HFFc6 (cell line): ENCODE measurements around the gene CAPNS2. TPM values are rescaled to one million over a fixed set of nuclear protein-coding genes. Genes with fewer than 3 reads are reported as not detected.

ENCODE experiments used
- DNase-seq: peaks from one replicate; pipeline ENCODE4 v3.0.0-alpha.2; 2018
- H3K27ac Mint-ChIP-seq: 2 replicates; pipeline ENCODE4 v1.8.0; 2020; ENCODE audit warnings: mild to moderate bottlenecking, mixed read lengths
- H3K27me3 Mint-ChIP-seq: 2 replicates; pipeline ENCODE4 v1.8.0; 2021; ENCODE audit warnings: mild to moderate bottlenecking, moderate library complexity, mixed read lengths; ENCODE audit not compliant: insufficient read depth
- H3K36me3 Mint-ChIP-seq: 2 replicates; pipeline ENCODE4 v1.8.0; 2021; ENCODE audit warnings: low read depth, mixed read lengths
- H3K4me1 Mint-ChIP-seq: 2 replicates; pipeline ENCODE4 v1.8.0; 2020; ENCODE audit warnings: low read depth, mixed read lengths
- H3K4me3 Mint-ChIP-seq: 2 replicates; pipeline ENCODE4 v1.8.0; 2020; ENCODE audit warnings: mild to moderate bottlenecking, moderate library complexity, mixed read lengths
- H3K9me3 Mint-ChIP-seq: 2 replicates; pipeline ENCODE4 v1.8.0; 2020; ENCODE audit warnings: mild to moderate bottlenecking, mixed read lengths
- total RNA-seq, 6 experiments: library from RNA; stranded (reverse); fragmentation: NEBNext Ultra II Directional; extraction: Animal tissue kit (Norgen Biotek cat#: 25700); gene quantifications; 2 replicates in 1 of 6; 3 replicates in 5 of 6; pipeline ENCODE4 v1.2.3, GENCODE V29; 2021
- TF ChIP-seq, protein P1 (sequence below): fragments of 200-600 bp; sonication (generic); IDR thresholded peaks from 2 replicates; pipeline ENCODE4 v1.5.0; 2021; ENCODE audit warnings: antibody characterized with exemption, mild to moderate bottlenecking

The CAPNS2 gene
- total RNA-seq, 6 experiments from 2014 or later, result 0.19 to 0.38 (median 0.25) TPM; not detected in 3

- TF ChIP-seq, protein P1, sequence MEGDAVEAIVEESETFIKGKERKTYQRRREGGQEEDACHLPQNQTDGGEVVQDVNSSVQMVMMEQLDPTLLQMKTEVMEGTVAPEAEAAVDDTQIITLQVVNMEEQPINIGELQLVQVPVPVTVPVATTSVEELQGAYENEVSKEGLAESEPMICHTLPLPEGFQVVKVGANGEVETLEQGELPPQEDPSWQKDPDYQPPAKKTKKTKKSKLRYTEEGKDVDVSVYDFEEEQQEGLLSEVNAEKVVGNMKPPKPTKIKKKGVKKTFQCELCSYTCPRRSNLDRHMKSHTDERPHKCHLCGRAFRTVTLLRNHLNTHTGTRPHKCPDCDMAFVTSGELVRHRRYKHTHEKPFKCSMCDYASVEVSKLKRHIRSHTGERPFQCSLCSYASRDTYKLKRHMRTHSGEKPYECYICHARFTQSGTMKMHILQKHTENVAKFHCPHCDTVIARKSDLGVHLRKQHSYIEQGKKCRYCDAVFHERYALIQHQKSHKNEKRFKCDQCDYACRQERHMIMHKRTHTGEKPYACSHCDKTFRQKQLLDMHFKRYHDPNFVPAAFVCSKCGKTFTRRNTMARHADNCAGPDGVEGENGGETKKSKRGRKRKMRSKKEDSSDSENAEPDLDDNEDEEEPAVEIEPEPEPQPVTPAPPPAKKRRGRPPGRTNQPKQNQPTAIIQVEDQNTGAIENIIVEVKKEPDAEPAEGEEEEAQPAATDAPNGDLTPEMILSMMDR, result no peak
- Mint-ChIP-seq H3K4me1 (no peaks in the 10 kb centered on the region), H3K36me3 (peaks cover 7% of the 10 kb centered on the region; the same call in 1 of the 2 replicates), H3K27me3 (no peaks in the 10 kb centered on the region; the same call in none of the 2 replicates), H3K27ac (no peak overlapping the region), H3K4me3 (no peak overlapping the region), H3K9me3 (no peaks in the 10 kb centered on the region)
- DNase-seq, result no peak
These were observed 9.9 kb downstream of the CAPNS2 start for GRCh38 chr16:55576384-55576783.

DNA sequence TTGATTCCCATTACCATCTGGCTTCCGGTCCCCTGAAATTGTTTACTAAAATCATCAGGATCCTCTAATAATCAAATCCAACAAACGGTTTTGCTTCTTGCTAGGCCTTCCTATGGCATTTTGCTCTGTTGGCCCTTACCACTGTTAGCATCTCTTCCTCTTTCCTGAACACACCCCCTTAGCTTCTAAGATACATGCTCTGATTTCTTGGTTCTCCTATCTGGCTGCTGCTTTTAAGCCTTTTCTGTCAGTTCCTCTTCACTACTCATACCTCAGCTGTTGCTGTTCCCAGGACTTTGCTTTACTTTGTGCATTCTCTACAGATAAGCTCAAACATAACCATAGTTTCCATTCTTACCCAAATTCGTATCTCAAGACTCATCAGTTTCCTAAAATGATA is 11.4 kb downstream of the CAPNS2 start:
- TF ChIP-seq, protein P1, result no peak
- H3K27me3 Mint-ChIP-seq, result no peaks in the 10 kb centered on the region; the same call in none of the 2 replicates
- H3K4me1 Mint-ChIP-seq, result no peaks in the 10 kb centered on the region
- no peak overlapping the region for H3K27ac Mint-ChIP-seq
- no peak for DNase-seq
- no peaks in the 10 kb centered on the region for H3K9me3 Mint-ChIP-seq
- H3K4me3 Mint-ChIP-seq, result no peak overlapping the region
- peaks cover 7% of the 10 kb centered on the region; the same call in 1 of the 2 replicates for H3K36me3 Mint-ChIP-seq

- TF ChIP-seq, protein P1, result no peak
- H3K4me1 Mint-ChIP-seq, result no peaks in the 10 kb centered on the region
- no peaks in the 10 kb centered on the region for H3K9me3 Mint-ChIP-seq
- H3K27ac Mint-ChIP-seq, result no peak overlapping the region
- no peak overlapping the region for H3K4me3 Mint-ChIP-seq
- H3K27me3 Mint-ChIP-seq, result no peaks in the 10 kb centered on the region
- peaks cover 6% of the 10 kb centered on the region; the same call in 1 of the 2 replicates for H3K36me3 Mint-ChIP-seq
- DNase-seq, result no peak
These were observed 19.1 kb downstream of the CAPNS2 start for GRCh38 chr16:55585631-55586030.

DNA sequence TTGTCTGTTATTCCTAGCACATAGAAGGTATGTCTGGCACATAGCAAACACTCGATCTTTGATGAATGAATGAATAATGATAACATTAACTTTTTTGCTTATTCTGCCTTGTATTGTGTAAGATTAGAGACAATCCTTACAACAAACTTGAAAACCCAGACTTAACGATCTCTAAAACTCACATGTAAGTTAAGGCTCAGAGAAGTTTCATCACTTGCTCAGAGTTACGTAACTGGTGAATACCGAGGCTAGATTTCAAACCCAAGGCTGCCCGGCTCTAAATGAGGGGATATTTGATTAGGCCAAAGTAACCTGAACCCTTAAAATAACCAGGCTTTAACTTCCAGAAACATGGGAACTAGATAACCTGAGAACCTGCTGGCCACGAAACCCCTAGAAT is 22.3 kb downstream of the CAPNS2 start:
- Mint-ChIP-seq H3K9me3 (no peaks in the 10 kb centered on the region), H3K4me1 (no peaks in the 10 kb centered on the region), H3K4me3 (no peak overlapping the region), H3K27me3 (no peaks in the 10 kb centered on the region), H3K36me3 (peaks cover 6% of the 10 kb centered on the region; the same call in 1 of the 2 replicates), H3K27ac (no peak overlapping the region)
- DNase-seq, result no peak
- TF ChIP-seq, protein P1, result no peak

DNA sequence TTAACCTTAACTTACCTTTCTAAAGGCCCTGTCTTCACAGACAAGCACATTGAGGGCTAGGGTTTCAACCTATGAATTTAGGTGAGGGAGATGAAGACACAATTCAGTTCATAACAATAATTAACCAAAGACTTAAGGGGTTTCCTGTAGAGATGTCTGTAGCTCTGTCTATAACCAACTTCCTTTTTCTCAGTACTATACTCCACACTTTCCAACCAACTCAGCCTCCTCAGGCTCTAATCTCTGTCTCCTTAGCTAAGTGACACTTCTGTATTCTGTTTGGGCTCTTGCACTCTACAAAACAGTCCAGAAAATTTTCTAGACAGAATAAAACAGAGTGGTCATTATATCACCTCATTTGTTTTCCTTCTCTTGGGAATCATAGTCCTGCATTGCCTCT is 25.8 kb downstream of the CAPNS2 start:
- no peak for DNase-seq
- Mint-ChIP-seq H3K4me1 (no peaks in the 10 kb centered on the region), H3K36me3 (no peaks in the 10 kb centered on the region), H3K9me3 (no peaks in the 10 kb centered on the region), H3K27ac (no peak overlapping the region), H3K27me3 (no peaks in the 10 kb centered on the region; the same call in 1 of the 2 replicates), H3K4me3 (no peak overlapping the region)
- TF ChIP-seq, protein P1, result no peak

GRCh38 chr16:55597928-55598327 is 31.4 kb downstream of the CAPNS2 start:
- no peak for DNase-seq
- H3K4me1 Mint-ChIP-seq, result no peaks in the 10 kb centered on the region
- TF ChIP-seq, protein P1, result no peak

More at GRCh38 chr16:55597928-55598327, 31.4 kb downstream of the CAPNS2 start:
- Mint-ChIP-seq H3K27me3 (peaks cover 6% of the 10 kb centered on the region), H3K4me3 (no peak overlapping the region), H3K9me3 (no peaks in the 10 kb centered on the region), H3K27ac (no peak overlapping the region), H3K36me3 (no peaks in the 10 kb centered on the region)
